ENCODE measurements around the gene USP2. TPM values are rescaled to one million over a fixed set of nuclear protein-coding genes. Genes with fewer than 3 reads are reported as not detected.

Gene USP2
- polyA plus RNA-seq, 1 donor = 4.2 TPM

DNA sequence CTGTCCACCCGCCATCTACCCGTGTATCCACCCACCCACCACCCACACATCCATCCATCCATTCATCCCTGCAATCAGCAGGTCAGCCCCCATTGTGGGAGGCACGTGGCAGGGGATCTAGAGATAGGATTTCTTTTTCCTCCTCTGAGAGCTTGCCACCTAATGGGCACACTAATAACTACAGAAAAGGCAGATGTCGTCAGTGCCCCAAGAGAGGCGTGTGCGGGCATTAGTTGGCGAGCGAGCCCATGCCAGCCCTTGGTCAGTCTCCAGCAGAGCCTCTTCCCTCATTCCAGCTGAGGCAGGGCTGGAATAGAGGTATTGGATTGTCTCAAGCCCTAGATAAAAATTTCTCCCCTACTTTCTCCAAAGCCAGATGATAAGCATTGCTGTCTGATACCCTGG lies 9.7 kb downstream of the USP2 start:
- 40% methylated on average over 1 of the region's 8 CpGs for WGBS (ENCODE audit: insufficient coverage, low lambda C conversion rate)
- no peaks in the 10 kb centered on the region for H3K27me3 ChIP-seq (ENCODE audit: control insufficient read depth, insufficient read depth, low read length)
- H3K4me3 ChIP-seq (ENCODE audit: low read length) = no peak overlapping the region
- H3K4me1 ChIP-seq (ENCODE audit: control insufficient read depth, insufficient read depth, low read length) = peaks cover 72% of the 10 kb centered on the region
- no peak overlapping the region for H3K27ac ChIP-seq (ENCODE audit: low read length)
- DNase-seq = peak in 1 of 2 donors; percentile 29
- H3K9me3 ChIP-seq (ENCODE audit: control insufficient read depth, low read depth, low read length) = no peaks in the 10 kb centered on the region
- no peaks in the 10 kb centered on the region for H3K36me3 ChIP-seq (ENCODE audit: control insufficient read depth, insufficient read depth, low read length)

DNA sequence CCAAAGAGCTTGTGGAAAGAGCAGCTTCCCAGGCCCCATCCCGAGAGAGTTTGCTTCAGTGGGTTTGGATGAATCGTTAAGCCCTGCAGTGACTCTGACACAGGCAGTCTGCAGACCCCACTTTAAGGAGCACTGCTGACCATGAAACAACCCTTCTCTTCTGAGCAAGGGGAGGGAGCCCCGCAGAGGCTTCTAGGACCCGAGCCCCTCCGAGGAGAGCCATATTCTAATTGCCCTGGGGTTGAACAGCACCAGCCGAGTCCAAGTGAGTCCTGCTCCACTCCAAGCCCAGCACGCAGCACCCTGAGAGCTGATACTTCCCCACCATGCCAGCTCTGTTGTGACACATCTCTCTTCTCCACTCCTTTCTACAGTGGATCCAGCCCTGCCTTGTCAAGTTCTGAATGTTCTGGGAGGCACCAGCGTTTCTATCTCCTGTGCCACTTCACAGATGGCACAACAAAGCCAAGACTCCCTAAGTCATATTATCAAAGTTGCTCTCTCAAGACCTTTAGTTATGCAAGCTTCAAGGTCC lies 10.4 kb downstream of the USP2 start:
- no CpG with 5 or more reads among the region's 8 CpGs for WGBS (ENCODE audit: insufficient coverage, low lambda C conversion rate)
- H3K4me3 ChIP-seq (ENCODE audit: low read length) = no peak overlapping the region
- H3K9me3 ChIP-seq (ENCODE audit: control insufficient read depth, low read depth, low read length) = no peaks in the 10 kb centered on the region
- peaks cover 78% of the 10 kb centered on the region for H3K4me1 ChIP-seq (ENCODE audit: control insufficient read depth, insufficient read depth, low read length)
- no peaks in the 10 kb centered on the region for H3K36me3 ChIP-seq (ENCODE audit: control insufficient read depth, insufficient read depth, low read length)
- DNase-seq = no peak
- no peaks in the 10 kb centered on the region for H3K27me3 ChIP-seq (ENCODE audit: control insufficient read depth, insufficient read depth, low read length)
- peak overlapping the region; percentile 88 for H3K27ac ChIP-seq (ENCODE audit: low read length)

DNA sequence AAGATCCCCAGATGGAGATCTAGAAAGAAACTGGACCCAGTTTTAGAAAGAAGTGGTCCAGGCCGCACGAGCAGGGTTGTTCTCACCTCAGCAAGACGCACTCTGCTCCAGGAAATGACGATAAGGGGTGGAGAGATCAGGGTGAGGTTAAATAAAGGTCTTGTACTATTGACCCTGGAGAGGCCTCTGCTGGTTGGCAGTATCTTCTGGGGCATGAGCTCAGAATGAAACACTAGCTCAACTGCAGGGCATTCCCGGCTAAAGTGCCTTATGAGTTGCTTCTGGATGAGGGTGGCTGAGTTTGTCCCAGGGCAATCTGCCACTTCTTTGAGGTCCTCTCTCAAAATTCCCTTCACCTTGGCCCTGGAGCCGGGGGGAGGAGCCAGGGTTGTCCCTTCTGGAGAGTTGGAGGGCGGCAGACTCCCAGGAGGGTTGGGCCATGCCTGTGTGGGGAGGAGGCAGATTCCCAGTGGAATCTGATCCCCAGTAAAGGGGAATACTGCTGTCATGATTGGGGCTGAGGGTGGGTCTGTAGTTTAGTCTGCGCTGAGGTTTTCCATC lies 10.9 kb downstream of the USP2 start:
- Histone ChIP-seq H3K4me1 (ENCODE audit: control insufficient read depth, insufficient read depth, low read length) (peaks cover 80% of the 10 kb centered on the region), H3K27me3 (ENCODE audit: control insufficient read depth, insufficient read depth, low read length) (no peaks in the 10 kb centered on the region), H3K9me3 (ENCODE audit: control insufficient read depth, low read depth, low read length) (no peaks in the 10 kb centered on the region), H3K36me3 (ENCODE audit: control insufficient read depth, insufficient read depth, low read length) (no peaks in the 10 kb centered on the region), H3K27ac (ENCODE audit: low read length) (peak overlapping the region; percentile 88), H3K4me3 (ENCODE audit: low read length) (no peak overlapping the region)
- WGBS (ENCODE audit: insufficient coverage, low lambda C conversion rate) = no CpG with 5 or more reads among the region's 8 CpGs
- DNase-seq = peak; percentile 89 to 94

DNA sequence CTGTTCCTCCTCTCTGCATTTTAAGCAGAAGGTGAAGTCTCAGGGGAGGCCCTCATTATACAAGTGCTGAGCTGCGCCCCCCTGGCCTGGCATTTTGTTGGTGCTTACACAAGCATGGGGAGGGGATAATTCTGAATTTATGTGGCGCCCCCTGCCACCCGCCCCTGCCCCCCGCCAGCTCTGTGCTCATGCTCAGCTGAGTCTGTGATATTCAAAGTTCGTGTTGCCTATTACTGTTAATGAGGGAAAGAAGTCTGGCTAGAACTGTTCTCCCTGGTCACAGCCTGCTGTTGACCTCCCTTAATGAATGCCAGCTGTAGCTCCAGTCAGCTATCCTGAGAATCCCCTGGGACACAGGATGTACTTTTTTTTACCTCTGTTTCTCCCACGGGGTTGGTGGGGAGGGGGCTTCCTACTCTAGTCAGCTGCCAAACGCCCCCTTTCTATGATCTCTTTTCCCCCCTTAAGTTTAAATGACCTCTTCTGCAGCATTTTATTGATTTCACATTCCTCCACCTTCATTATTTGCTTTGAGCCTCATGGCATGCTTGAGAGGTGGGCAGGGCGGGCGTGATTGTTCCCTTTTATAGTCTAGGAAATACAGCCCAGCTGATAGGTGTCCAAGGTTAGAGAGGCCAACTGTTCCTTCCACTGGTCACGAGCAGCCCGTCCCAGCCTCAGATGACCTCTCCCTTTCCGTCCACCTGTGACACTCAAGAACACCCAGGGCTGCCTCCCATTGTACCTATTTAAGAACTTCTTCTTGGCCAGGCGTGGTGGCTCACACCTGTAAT lies 12.2 kb downstream of the USP2 start:
- no peaks in the 10 kb centered on the region for H3K9me3 ChIP-seq (ENCODE audit: control insufficient read depth, low read depth, low read length)
- H3K4me3 ChIP-seq (ENCODE audit: low read length) = no peak overlapping the region
- whole genome bisulfite sequencing (ENCODE audit: insufficient coverage, low lambda C conversion rate) = 3% methylated on average over 3 of the region's 13 CpGs
- H3K36me3 ChIP-seq (ENCODE audit: control insufficient read depth, insufficient read depth, low read length) = no peaks in the 10 kb centered on the region
- peaks cover 89% of the 10 kb centered on the region for H3K4me1 ChIP-seq (ENCODE audit: control insufficient read depth, insufficient read depth, low read length)
- peaks cover 3% of the 10 kb centered on the region for H3K27me3 ChIP-seq (ENCODE audit: control insufficient read depth, insufficient read depth, low read length)
- peak overlapping the region; percentile 88 for H3K27ac ChIP-seq (ENCODE audit: low read length)
- peak; percentile 66 to 80 for DNase-seq

DNA sequence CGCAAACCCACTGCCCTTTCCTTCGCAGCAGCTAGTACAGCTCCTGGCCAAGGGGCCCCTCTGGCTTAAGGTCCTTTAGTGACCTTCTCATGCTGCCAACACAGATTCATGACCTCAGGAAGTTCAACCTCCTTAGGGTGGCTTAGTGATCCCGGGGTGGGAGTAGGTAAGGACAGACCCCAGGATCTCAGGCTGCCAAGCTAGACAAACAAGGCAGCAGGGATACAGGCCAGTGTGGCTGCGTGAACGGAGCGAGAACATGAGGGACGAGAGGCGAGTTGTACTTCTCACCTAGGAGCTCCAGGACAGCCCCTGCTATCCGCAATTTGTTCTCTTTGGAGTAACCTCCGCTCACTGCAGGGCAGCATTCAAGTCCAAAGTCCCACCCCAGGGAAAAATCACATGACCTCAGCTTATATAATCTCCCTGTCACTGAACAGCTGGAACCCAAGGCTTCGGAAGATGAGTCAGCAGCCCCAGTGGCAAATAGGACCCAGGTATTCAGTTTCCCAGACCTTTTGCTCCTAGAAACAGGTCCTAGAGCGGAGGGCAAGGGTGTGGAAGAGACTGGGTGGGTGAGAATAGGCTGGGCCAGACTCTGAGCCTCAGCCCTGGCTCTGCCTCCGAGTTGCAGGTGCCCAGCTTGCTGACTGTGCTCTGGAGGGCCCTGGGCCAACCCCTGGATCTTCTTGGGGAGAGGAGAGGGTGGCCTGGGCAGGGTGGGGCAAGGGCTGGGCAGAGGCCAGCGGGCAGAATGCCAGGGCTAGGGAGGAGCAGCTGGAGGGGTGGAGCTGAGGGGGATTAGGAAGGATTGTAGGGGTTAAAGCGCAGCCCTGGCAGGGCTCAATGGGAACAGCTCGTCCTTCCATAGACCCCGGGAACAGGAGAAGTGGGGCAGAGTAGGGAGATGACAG lies 13.1 kb downstream of the USP2 start:
- peak; percentile 94 to 98 for DNase-seq
- Histone ChIP-seq H3K4me1 (ENCODE audit: control insufficient read depth, insufficient read depth, low read length) (peaks cover 87% of the 10 kb centered on the region), H3K27me3 (ENCODE audit: control insufficient read depth, insufficient read depth, low read length) (peaks cover 3% of the 10 kb centered on the region), H3K9me3 (ENCODE audit: control insufficient read depth, low read depth, low read length) (no peaks in the 10 kb centered on the region), H3K4me3 (ENCODE audit: low read length) (no peak overlapping the region), H3K36me3 (ENCODE audit: control insufficient read depth, insufficient read depth, low read length) (no peaks in the 10 kb centered on the region), H3K27ac (ENCODE audit: low read length) (peak overlapping the region; percentile 88)
- no CpG with 5 or more reads among the region's 17 CpGs for WGBS (ENCODE audit: insufficient coverage, low lambda C conversion rate)

DNA sequence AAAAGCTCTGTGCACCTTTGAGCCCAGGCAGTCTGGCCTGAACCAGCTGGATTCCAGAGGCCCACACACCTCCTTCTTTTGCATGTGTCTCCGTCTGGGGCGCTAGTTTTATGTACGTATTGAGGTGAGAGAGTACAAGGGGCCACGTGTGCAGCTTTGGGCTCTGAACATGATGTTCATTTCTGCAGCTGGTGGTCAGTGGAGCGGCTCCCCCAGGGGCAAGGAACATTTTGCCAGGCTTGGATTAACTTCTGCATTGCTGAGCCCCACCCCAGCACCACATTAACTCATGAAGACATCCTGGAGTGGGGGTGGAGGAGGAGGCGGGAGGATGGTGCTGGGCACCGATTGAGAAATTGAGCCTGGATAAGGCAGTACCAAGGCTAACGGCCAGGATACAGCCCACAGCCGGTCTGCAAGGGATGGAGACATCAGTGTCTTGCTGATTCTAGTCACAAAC lies 13.8 kb downstream of the USP2 start:
- DNase-seq = peak; percentile 53 to 59
- Histone ChIP-seq H3K27me3 (ENCODE audit: control insufficient read depth, insufficient read depth, low read length) (peaks cover 3% of the 10 kb centered on the region), H3K4me1 (ENCODE audit: control insufficient read depth, insufficient read depth, low read length) (peaks cover 87% of the 10 kb centered on the region), H3K27ac (ENCODE audit: low read length) (peak overlapping the region; percentile 88), H3K9me3 (ENCODE audit: control insufficient read depth, low read depth, low read length) (peaks cover 3% of the 10 kb centered on the region), H3K36me3 (ENCODE audit: control insufficient read depth, insufficient read depth, low read length) (no peaks in the 10 kb centered on the region), H3K4me3 (ENCODE audit: low read length) (no peak overlapping the region)
- WGBS (ENCODE audit: insufficient coverage, low lambda C conversion rate) = no CpG with 5 or more reads among the region's 9 CpGs

DNA sequence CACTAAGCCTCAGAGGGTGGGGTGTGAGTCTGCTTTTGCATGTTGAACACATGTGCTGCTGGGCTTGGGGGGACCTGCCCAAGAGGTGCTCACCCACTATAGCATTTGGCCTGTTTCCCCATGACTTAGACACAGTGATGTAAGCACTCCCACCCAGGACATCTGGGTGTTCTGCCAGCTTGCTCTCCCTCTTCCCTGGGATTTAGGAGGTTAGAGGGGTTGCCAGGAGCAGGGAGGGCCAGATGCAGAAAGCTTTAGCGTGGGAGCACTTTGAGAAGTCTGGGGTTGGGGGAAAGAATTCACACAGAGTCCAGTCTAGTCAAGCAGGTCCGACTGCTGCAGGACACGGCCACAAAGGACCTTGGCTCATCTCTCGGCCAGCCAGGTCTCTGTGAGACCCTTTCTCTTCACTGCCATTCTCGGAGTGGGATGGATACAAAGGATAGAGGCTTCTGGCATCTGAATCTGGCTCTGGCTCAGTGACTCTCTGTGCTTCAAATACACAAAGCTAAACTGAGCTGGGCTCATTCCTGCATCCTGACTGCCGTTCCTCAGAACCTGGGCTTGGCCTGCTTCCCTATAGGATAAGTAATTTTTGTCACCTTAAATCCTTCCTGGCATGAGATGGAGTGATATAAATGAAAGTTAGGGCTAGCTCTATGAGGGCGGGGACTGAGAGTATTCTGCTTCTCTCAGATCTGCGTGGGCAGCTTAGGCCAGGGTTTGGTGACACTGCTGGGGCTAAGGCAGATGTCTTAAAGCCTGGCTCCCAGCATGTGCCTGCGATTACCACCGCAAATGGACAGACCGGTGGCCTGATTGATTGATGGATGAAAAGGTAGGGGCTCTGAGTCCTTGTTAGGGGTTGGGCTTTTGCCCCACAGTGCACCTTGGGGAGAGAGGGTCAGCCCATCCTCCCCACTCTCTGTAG lies 14.5 kb downstream of the USP2 start:
- no CpG with 5 or more reads among the region's 11 CpGs for WGBS (ENCODE audit: insufficient coverage, low lambda C conversion rate)
- H3K27me3 ChIP-seq (ENCODE audit: control insufficient read depth, insufficient read depth, low read length) = peaks cover 3% of the 10 kb centered on the region
- H3K9me3 ChIP-seq (ENCODE audit: control insufficient read depth, low read depth, low read length) = peaks cover 3% of the 10 kb centered on the region
- H3K4me1 ChIP-seq (ENCODE audit: control insufficient read depth, insufficient read depth, low read length) = peaks cover 87% of the 10 kb centered on the region
- no peak overlapping the region for H3K27ac ChIP-seq (ENCODE audit: low read length)
- no peak for DNase-seq
- H3K4me3 ChIP-seq (ENCODE audit: low read length) = no peak overlapping the region
- no peaks in the 10 kb centered on the region for H3K36me3 ChIP-seq (ENCODE audit: control insufficient read depth, insufficient read depth, low read length)

DNA sequence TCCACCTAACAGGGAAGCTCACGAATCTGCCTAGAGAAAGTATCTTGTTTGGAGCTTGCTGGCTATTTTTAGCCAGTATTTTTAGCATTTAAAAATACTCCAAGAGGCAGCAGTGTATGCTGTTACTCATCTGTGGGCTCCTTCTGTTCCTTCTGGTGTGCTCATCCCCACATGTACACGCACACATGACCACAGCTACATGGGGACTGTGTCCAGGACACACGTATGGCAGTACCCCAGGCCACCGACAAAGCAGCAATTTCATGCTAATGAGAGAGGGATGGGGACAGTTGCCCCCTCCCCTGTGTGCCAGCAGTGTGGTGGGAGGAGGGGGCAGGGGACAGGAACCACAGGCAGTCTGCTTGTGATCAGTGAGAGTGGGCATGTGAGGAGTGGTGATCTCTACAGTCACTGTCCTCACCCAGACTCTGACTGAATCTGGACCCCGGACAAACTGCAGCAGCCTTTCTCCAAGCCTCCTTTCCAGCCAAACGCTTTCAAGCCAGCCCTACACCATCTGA lies 16.4 kb downstream of the USP2 start:
- peak in 1 of 2 donors; percentile 6 for DNase-seq
- Histone ChIP-seq H3K27ac (ENCODE audit: low read length) (no peak overlapping the region), H3K36me3 (ENCODE audit: control insufficient read depth, insufficient read depth, low read length) (no peaks in the 10 kb centered on the region), H3K27me3 (ENCODE audit: control insufficient read depth, insufficient read depth, low read length) (peaks cover 3% of the 10 kb centered on the region), H3K4me3 (ENCODE audit: low read length) (no peak overlapping the region), H3K4me1 (ENCODE audit: control insufficient read depth, insufficient read depth, low read length) (peaks cover 84% of the 10 kb centered on the region), H3K9me3 (ENCODE audit: control insufficient read depth, low read depth, low read length) (peaks cover 3% of the 10 kb centered on the region)
- WGBS (ENCODE audit: insufficient coverage, low lambda C conversion rate) = no CpG with 5 or more reads among the region's 6 CpGs

DNA sequence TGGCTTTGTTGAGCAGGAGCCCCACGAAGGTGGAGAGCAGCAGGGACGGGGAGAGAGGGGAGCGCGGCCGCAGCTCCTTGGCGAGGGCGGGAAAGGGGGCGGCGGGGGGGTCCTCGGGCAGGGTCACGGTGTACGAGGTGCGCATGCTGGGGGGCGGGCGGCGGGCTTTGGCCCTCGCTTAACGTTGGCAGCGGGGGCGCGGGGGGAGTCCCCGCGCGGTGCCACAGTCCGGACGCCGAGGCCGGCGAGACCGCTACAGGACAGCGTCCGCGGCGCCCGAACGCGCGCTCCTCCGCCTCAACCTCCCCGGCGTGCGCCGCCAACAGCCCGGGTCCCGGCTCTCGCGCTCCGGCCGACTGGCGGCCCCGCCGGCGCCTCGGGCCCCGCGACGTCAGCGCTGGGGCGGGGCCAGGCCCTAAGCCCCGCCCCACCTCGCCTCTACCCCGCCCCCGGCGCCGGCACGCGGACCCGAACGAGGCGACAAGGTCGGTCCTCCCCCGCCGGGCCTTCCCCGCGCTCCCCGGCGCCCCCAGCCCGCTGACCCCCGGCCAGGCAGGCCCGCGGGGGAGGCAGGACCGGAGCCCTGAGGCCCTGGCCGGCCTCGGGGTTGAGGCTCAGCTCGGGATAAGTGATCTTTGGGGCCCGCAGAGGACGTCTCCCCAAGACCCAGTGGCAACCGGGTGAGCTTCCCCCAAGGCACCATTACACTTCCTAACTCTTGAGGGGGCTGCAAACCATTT lies 17.5 kb downstream of the USP2 start:
- Histone ChIP-seq H3K9me3 (ENCODE audit: control insufficient read depth, low read depth, low read length) (peaks cover 3% of the 10 kb centered on the region), H3K4me1 (ENCODE audit: control insufficient read depth, insufficient read depth, low read length) (peaks cover 76% of the 10 kb centered on the region), H3K27me3 (ENCODE audit: control insufficient read depth, insufficient read depth, low read length) (peaks cover 3% of the 10 kb centered on the region), H3K4me3 (ENCODE audit: low read length) (peak overlapping the region; percentile 41), H3K27ac (ENCODE audit: low read length) (no peak overlapping the region), H3K36me3 (ENCODE audit: control insufficient read depth, insufficient read depth, low read length) (peaks cover 3% of the 10 kb centered on the region)
- DNase-seq = peak in 1 of 2 donors; percentile 69
- no CpG with 5 or more reads among the region's 88 CpGs for WGBS (ENCODE audit: insufficient coverage, low lambda C conversion rate)

All from large intestine (tissue), 3 donors.